ENCODE data around the gene TOR2A. TPM values are rescaled to one million over a fixed set of nuclear protein-coding genes. Genes with fewer than 3 reads are reported as not detected.
A peak's percentile ranks its signal among the peaks of the same experiment; 100 is the strongest.

The TOR2A gene
- total RNA-seq, 3 donors from 2014 or later: 19.7 to 30.2 (median 28.2) TPM

DNA sequence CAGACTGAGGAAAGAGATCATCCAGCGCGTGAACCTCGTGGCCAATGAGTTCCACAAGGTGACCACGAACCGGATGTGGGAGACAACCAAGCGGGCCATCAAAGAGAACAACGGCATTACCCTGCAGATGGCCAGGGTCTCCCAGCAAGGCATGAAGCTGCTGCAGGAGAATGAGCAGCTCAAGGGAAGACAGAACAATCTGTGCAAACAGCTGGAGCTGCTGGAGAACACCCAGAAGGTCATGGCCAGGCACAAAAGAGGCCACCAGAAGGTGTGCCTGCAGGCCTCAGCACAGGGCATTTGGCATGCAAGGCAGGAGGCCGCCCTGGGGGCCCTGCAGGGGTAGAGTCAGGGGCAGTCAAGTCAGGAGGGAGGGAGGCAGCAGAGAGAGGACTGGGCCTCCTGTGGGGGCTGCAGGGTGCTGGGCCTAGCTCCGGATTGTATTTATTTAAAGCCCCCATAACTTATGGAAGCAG, 23.8 kb downstream of the TOR2A start:
- Histone ChIP-seq H3K36me3 (ENCODE audit: low read depth) (no peaks in the 10 kb centered on the region), H3K4me3 (no peak overlapping the region), H3K4me1 (ENCODE audit: low read depth) (peaks cover 4% of the 10 kb centered on the region), H3K9me3 (no peaks in the 10 kb centered on the region)
- TF ChIP-seq, protein P1, sequence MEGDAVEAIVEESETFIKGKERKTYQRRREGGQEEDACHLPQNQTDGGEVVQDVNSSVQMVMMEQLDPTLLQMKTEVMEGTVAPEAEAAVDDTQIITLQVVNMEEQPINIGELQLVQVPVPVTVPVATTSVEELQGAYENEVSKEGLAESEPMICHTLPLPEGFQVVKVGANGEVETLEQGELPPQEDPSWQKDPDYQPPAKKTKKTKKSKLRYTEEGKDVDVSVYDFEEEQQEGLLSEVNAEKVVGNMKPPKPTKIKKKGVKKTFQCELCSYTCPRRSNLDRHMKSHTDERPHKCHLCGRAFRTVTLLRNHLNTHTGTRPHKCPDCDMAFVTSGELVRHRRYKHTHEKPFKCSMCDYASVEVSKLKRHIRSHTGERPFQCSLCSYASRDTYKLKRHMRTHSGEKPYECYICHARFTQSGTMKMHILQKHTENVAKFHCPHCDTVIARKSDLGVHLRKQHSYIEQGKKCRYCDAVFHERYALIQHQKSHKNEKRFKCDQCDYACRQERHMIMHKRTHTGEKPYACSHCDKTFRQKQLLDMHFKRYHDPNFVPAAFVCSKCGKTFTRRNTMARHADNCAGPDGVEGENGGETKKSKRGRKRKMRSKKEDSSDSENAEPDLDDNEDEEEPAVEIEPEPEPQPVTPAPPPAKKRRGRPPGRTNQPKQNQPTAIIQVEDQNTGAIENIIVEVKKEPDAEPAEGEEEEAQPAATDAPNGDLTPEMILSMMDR (IDR thresholded peaks at IDR 0.05): no peak
- intact Hi-C loops (cut with DNase I, micrococcal nuclease): no loop called here
- DNase-seq (no peak), ATAC-seq (no peak)

DNA sequence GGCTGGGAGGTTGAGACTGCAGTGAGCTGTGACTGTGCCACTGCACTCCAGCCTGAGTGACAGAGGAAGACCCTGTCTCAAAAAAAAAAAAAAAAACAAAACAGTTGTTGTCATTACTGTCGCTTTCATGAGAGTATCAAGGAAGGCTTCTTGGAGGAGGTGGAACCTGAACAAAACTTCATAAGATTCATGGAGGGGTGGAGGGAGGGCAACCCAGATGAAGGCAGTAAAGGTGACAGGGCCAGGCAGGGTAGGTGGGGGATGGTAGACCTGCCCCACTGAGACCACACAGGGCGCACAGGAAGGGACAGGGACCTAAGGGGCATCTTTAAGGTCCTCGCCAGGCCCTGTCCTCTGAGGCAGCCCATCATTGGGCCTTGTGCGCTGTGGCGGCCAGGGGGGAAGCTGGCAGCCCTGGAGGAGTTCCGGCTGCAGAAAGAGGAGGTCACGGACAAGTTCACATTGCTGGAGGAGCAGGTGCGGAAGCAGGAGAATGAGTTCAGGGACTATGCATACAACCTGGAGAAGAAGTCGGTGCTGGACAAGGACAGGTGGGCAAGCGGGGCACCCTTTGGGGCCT, 24.8 kb downstream of the TOR2A start:
- intact Hi-C loops (cut with DNase I, micrococcal nuclease): no loop called here
- ATAC-seq (no peak), DNase-seq (no peak)
- Histone ChIP-seq H3K9me3 (no peaks in the 10 kb centered on the region), H3K4me3 (no peak overlapping the region), H3K4me1 (ENCODE audit: low read depth) (no peaks in the 10 kb centered on the region), H3K36me3 (ENCODE audit: low read depth) (no peaks in the 10 kb centered on the region)
- TF ChIP-seq, protein P1 (IDR thresholded peaks at IDR 0.05): no peak

DNA sequence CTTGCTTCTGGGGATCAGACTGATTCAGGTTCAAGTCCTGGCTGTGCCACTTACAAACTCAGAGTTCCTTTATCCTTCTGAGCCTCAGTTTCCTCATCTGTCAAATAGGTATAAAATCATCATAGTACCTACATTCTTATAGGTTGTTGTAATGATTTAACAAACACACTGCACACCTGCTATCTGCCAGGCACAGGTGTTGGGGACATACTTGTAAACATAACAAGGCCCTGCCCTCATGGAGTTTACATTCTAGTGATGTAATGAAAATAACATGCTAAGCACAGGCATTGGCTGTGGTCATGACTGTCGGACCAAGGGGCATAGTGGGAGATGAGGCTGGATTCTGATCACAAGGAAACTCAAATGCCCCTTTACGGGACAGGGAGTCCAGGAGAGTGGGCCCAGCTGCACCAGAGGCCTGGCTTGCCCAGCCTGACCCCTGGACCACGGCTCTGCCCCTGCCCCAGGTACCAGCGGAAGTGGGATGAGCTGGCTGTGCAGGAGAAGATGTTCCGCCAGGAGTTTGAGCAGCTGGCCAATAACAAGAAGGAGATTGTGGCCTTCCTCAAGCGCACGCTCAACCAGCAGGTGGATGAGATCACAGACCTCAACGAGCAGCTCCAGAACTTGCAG, 26.0 kb downstream of the TOR2A start:
- DNase-seq: no peak
- ATAC-seq: no peak
- intact Hi-C loops (cut with DNase I, micrococcal nuclease): no loop called here
- no peaks in the 10 kb centered on the region for H3K36me3 ChIP-seq (ENCODE audit: low read depth)
- no peaks in the 10 kb centered on the region for H3K4me1 ChIP-seq (ENCODE audit: low read depth)
- no peak overlapping the region for H3K4me3 ChIP-seq
- H3K9me3 ChIP-seq: no peaks in the 10 kb centered on the region
- TF ChIP-seq, protein P1 (IDR thresholded peaks at IDR 0.05): no peak

DNA sequence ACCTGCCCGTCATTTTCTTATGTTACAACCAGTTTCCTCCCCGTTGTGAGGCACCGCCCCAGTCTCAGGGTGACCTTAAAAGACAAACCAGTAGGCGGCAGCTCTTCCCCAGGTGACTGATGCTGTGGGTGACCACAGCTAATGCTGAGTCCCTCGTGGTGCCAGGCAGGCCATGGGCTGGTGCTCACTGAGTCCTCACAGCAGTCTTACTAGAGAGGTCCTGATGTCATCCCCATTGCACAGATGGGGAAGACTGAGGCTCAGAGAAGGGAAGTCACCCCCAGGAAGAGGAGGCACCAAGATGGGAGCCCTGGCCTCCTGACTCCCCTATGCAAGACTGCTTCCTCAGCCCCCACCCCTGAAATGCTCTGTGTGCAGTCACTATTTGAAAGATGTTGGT, 27.3 kb downstream of the TOR2A start:
- DNase-seq (peak in 2 of 3 donors; percentile 44 to 56), ATAC-seq (peak; percentile 73)
- no peak overlapping the region for H3K4me3 ChIP-seq
- H3K9me3 ChIP-seq: no peaks in the 10 kb centered on the region
- H3K36me3 ChIP-seq (ENCODE audit: low read depth): no peaks in the 10 kb centered on the region
- intact Hi-C loops (cut with DNase I, micrococcal nuclease): no loop called here
- TF ChIP-seq, protein P1 (IDR thresholded peaks at IDR 0.05): no peak
- H3K4me1 ChIP-seq (ENCODE audit: low read depth): no peaks in the 10 kb centered on the region

DNA sequence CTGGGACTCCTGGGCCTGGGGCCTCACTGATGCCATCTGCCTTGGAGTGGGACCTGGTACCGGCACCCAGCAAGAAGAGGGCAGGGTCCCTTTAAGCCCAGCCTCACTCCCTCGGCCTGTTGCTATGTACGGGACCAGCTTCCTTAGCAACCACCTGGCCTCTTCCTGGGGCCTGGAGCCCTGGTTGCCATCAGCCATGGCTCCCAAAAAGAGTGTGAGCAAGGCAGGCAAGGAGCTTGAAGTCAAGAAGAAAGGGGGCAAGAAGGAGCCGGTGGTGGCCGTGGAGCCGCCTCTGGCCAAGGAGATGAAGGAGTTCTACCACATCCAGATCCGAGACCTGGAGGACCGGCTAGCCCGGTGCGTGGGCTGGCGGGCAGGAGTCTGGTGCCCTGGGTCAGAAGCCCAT, 28.3 kb downstream of the TOR2A start, which contains the start of gene CFAP157:
CFAP157 (plus strand) TSS at position 153 of the 406 bp plus-strand sequence; CDS start at position 197, 44 bp downstream.
- intact Hi-C loops (cut with DNase I, micrococcal nuclease): no loop called here
- no peaks in the 10 kb centered on the region for H3K36me3 ChIP-seq (ENCODE audit: low read depth)
- H3K9me3 ChIP-seq: no peaks in the 10 kb centered on the region
- DNase-seq (peak in 1 of 3 donors; percentile 43), ATAC-seq (peak; percentile 79)
- TF ChIP-seq, protein P1 (IDR thresholded peaks at IDR 0.05): no peak
- no peak within 1 kb of the TSS for H3K4me3 ChIP-seq
- H3K4me1 ChIP-seq (ENCODE audit: low read depth): no peaks in the 10 kb centered on the region
